GM21529 (cell line): ENCODE data around the gene GZMM.

Source experiments
- ATAC-seq: cut with Tn5 transposase; IDR thresholded peaks from one replicate; pipeline ENCODE4 v1.9.1; 2021; ENCODE audit not compliant: unreplicated experiment

The GZMM gene

GRCh38 chr19:511101-511851, 32.6 kb upstream of the GZMM start:
- no peak for ATAC-seq

DNA sequence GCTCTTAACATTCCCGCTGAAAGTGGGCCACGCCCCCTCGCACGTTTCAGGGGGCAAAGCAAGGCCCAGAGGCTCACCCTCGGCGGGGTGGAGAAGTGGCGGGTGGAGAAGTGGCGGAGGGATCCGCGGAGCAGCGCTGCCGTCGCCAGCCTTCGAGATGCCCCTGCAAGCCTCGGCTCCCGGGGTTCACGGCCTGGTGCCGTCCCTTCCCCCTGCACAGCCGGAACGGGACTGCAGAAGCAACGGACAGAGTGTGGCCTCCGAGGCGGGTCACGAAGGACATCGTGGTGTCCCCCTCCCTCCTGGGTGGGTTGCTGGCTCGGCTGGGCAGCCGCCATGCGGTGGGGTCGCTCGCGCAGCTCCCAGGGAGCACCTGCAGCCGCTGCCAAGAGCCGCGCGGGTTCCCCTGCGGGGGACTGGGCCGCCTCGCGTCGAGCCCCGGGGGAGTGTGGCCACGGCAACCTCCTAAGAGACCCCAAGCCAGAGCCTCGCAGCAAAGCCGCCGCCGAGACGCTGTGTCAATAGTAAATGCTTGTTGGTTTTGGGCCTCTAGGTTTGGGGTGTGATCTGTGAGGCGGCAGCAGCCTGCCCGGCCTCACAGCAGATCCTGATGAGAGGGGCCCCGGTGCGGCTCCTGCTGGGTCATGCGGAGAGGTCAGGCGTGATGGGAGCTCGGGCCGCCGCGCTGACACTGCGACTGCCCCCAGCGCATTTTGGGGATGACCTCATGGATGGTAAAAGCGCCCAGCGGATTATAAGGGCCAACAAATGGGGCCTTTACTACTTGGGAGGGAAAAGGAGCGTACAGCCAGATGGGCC, 31.1 kb upstream of the GZMM start:
- no peak for ATAC-seq

GRCh38 chr19:513368-514165, 30.3 kb upstream of the GZMM start:
- no peak for ATAC-seq

DNA sequence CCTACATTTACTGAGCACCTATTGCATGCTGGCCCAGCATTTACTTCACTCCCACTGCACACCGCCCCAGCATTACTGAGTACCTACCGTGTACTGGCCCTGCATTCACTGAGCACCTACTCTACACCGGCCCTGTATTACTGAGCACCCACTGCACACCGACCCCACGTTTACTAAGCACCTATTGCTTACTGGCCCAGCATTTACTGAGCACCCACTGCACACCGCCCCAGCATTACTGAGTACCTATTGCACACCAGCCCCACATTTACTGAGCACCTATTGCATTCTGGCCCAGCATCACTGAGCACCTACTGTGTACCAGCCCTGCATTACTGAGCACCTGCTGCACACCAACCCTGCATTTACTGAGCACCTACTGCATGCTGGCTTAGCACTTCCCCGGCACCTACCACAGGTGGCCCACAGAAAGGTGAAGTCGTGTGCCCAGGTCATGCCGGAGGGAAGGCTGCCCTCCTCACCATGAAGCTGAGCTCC, 29.6 kb upstream of the GZMM start:
- no peak for ATAC-seq

DNA sequence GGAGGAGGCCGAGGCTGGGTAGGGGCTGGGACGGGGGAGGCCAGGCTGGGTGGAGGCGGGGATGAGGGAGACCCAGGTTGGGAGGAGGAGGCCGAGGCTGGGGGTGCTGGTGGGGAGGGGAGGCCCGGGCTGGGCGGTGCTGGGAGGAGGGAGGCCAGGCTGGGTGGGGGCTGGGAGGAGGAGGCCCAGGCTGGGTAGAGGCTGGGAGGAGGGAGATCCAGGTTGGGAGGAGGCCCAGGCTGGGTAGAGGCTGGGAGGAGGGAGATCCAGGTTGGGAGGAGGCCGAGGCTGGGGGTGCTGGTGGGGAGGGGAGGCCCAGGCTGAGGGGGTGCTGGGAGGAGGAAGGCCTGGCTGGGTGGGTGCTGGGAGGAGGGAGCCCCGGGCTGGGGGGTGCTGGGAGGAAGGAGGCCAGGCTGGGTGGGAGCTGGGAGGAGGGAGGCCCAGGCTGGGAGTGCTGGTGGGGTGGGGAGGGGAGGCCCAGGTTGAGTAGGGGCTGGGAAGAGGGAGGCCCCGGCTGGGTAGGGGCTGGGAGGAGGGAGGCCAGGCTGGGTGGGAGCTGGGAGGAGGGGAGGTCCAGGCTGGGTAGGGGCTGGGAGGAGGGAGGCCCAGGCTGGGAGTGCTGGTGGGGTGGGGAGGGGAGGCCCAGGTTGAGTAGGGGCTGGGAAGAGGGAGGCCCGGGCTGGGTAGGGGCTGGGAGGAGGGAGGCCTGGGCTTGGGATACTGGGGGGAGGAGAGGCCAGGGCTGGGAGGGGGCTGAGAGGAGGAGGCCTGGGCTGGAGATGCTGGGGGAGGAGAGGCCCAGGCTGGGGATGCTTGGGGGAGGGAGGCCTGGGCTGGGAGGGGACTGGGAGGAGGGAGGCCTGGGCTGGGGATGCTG, 25.9 kb upstream of the GZMM start:
- ATAC-seq, result no peak

- ATAC-seq, result no peak
These were observed 25.1 kb upstream of the GZMM start for GRCh38 chr19:518598-519231.

DNA sequence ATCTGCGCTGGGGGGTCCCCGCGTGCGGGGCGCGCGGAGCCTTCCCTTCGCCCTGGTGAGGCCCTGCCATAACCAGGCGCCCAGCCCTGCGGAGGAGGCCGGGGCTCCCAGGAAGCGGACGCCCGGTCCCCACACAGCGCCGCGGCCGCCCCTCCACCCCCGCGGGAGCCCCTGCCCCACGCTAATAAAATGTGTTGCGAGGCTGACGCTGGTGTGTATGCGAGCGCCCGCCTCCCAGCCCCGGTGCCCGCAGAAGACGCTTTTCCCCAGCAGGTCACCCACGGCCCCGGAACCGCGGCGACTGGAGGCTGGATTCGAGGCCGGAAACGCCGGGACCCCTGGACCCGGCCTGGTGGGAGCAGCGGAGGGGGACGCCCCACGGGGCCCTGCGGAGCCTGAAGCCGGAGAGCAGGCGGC, 24.4 kb upstream of the GZMM start:
- no peak for ATAC-seq

- ATAC-seq, result no peak
These were observed 21.1 kb upstream of the GZMM start for GRCh38 chr19:522726-523125.

DNA sequence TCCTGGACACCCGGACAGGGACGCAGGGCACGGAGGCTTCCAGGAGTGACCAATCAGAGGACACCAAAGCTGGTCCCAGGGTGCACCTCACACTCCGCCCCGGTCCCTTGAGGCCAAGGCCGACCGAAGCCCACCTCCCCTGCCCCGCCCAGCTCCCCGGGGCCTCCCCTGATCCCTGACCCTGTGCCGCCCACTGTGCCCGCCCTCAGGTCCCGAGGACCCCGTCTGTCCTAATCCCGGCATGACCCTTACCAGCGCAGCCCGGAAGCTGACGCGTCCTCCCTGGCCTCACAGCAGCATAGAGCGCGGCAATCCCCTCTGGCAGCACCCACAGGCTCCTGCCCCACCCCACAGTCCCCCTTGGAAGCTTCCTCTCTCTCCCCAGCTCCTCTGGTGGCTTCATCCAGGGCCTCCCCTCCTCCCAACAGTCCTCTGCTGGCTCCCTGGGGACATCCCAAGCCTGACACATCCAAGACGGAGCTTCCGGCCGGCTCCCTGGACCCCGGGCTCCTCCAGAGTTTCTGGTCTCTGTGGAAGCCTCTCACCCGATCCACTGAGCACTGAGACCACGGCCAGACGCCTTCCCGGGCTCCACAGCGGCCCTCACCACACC, 19.7 kb upstream of the GZMM start:
- ATAC-seq, result no peak

GRCh38 chr19:525029-525428, 18.8 kb upstream of the GZMM start:
- ATAC-seq, result no peak

GRCh38 chr19:525857-526419, 17.9 kb upstream of the GZMM start:
- no peak for ATAC-seq

DNA sequence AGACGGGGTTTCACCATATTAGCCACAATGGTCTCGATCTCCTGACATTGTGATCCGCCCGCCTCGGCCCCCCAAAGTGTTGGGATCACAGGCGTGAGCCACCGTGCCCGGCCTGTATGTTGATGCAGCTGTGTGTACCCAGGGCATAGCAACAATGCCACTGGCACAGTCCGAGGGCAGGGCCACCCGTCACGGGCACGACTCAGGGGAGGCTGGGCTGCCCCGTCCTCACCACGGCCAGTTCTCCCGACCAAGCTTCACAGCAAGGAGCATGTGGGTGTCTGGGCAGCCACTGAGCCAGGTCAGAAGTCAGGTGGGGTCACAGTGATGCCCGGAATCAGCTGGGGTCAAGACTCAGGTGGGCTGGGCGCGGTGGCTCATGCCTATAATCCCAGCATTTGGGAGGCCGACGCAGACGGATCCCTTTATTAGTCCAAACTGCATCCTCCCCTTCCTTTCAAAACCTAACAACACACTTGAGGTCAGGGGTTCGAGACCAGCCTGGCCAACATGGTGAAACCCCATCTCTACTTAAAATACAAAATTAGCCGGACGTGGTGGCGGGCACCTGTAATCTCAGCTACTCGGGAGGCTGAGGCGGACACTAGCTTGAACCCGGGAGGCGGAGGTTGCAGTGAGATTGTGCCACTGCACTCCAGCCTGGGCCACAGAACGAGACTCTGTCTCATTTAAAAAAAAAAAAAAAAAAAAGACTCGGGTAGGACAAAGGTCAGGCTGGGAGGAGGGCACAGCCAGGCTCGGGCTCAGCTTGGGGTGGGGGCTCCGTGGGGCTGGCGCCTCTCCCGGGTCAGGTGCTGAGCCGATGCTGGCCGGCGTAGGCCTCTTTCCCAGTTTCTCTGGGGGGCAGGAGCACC, 13.5 kb upstream of the GZMM start:
- ATAC-seq, result no peak

- ATAC-seq, result peak; percentile 49
These were observed 12.7 kb upstream of the GZMM start for GRCh38 chr19:531009-531752.

- peak; percentile 14 for ATAC-seq
These were observed 11.9 kb upstream of the GZMM start, which contains the start of gene CDC34 for GRCh38 chr19:531753-532560. TSS of gene CDC34 (plus strand) at chr19:531760. CDS start at chr19:531932, 172 bp downstream.

- ATAC-seq, result no peak
These were observed 11.1 kb upstream of the GZMM start for GRCh38 chr19:532561-533363.
